ENCODE data around the gene SLC1A4.
A peak's percentile ranks its signal among the peaks of the same experiment; 100 is the strongest.
"Not testable (repeated sequence)": the region's sequence is repeated elsewhere in the genome, so short reads cannot be mapped to it uniquely, and the experiment has no call there.

Gene SLC1A4

GRCh38 chr2:65026154-65026553, 37.0 kb downstream of the SLC1A4 start:
- ATAC-seq (replicated peaks; ENCODE audit: extremely low read depth, poor library complexity, severe bottlenecking), result no peak
- Mint-ChIP-seq H3K9me3 (no peaks in the 10 kb centered on the region), H3K4me1 (peaks cover 8% of the 10 kb centered on the region), H3K27me3 (no peaks in the 10 kb centered on the region), H3K27ac (ENCODE audit: low read depth) (no peak overlapping the region), H3K36me3 (ENCODE audit: insufficient read depth) (no peaks in the 10 kb centered on the region), H3K4me3 (no peak overlapping the region)
- no peak for DNase-seq (ENCODE audit: low spot score in 2 of 2)

GRCh38 chr2:65026704-65027464, 37.7 kb downstream of the SLC1A4 start:
- Mint-ChIP-seq H3K4me3 (no peak overlapping the region), H3K27me3 (no peaks in the 10 kb centered on the region), H3K27ac (ENCODE audit: low read depth) (no peak overlapping the region), H3K4me1 (peaks cover 15% of the 10 kb centered on the region), H3K36me3 (ENCODE audit: insufficient read depth) (no peaks in the 10 kb centered on the region), H3K9me3 (no peaks in the 10 kb centered on the region)
- DNase-seq (ENCODE audit: low spot score in 2 of 2), result no peak
- ATAC-seq (replicated peaks; ENCODE audit: extremely low read depth, poor library complexity, severe bottlenecking), result no peak

GRCh38 chr2:65027616-65028244, 38.5 kb downstream of the SLC1A4 start:
- no peaks in the 10 kb centered on the region for H3K27me3 Mint-ChIP-seq
- ATAC-seq (replicated peaks; ENCODE audit: extremely low read depth, poor library complexity, severe bottlenecking) (no peak), DNase-seq (ENCODE audit: low spot score in 2 of 2) (no peak)
- no peak overlapping the region for H3K27ac Mint-ChIP-seq (ENCODE audit: low read depth)
- no peak overlapping the region for H3K4me3 Mint-ChIP-seq
- H3K36me3 Mint-ChIP-seq (ENCODE audit: insufficient read depth), result no peaks in the 10 kb centered on the region
- H3K4me1 Mint-ChIP-seq, result peaks cover 22% of the 10 kb centered on the region
- no peaks in the 10 kb centered on the region for H3K9me3 Mint-ChIP-seq

GRCh38 chr2:65030476-65031332, 41.5 kb downstream of the SLC1A4 start:
- Mint-ChIP-seq H3K27me3 (no peaks in the 10 kb centered on the region), H3K27ac (ENCODE audit: low read depth) (peak overlapping the region; percentile 23), H3K4me3 (peak overlapping the region; percentile 46), H3K36me3 (ENCODE audit: insufficient read depth) (no peaks in the 10 kb centered on the region), H3K9me3 (no peaks in the 10 kb centered on the region), H3K4me1 (peaks cover 22% of the 10 kb centered on the region)
- ATAC-seq (replicated peaks; ENCODE audit: extremely low read depth, poor library complexity, severe bottlenecking) (no peak), DNase-seq (ENCODE audit: low spot score in 2 of 2) (no peak)

- Mint-ChIP-seq H3K27ac (ENCODE audit: low read depth) (peak overlapping the region; percentile 23), H3K36me3 (ENCODE audit: insufficient read depth) (no peaks in the 10 kb centered on the region), H3K9me3 (no peaks in the 10 kb centered on the region), H3K4me1 (peaks cover 22% of the 10 kb centered on the region), H3K27me3 (no peaks in the 10 kb centered on the region), H3K4me3 (peak overlapping the region; percentile 46)
- ATAC-seq (replicated peaks; ENCODE audit: extremely low read depth, poor library complexity, severe bottlenecking) (peak; percentile 14), DNase-seq (ENCODE audit: low spot score in 2 of 2) (no peak)
These were observed 42.3 kb downstream of the SLC1A4 start for GRCh38 chr2:65031341-65032018.

GRCh38 chr2:65032019-65032975, 43.1 kb downstream of the SLC1A4 start:
- peaks cover 22% of the 10 kb centered on the region for H3K4me1 Mint-ChIP-seq
- DNase-seq (ENCODE audit: low spot score in 2 of 2), result no peak
- H3K4me3 Mint-ChIP-seq, result peak overlapping the region; percentile 46
- ATAC-seq (replicated peaks; ENCODE audit: extremely low read depth, poor library complexity, severe bottlenecking), result no peak
- no peaks in the 10 kb centered on the region for H3K36me3 Mint-ChIP-seq (ENCODE audit: insufficient read depth)
- no peaks in the 10 kb centered on the region for H3K27me3 Mint-ChIP-seq
- H3K27ac Mint-ChIP-seq (ENCODE audit: low read depth), result no peak overlapping the region
- H3K9me3 Mint-ChIP-seq, result no peaks in the 10 kb centered on the region

- Mint-ChIP-seq H3K27me3 (no peaks in the 10 kb centered on the region), H3K4me3 (no peak overlapping the region), H3K27ac (ENCODE audit: low read depth) (no peak overlapping the region), H3K4me1 (peaks cover 22% of the 10 kb centered on the region), H3K9me3 (no peaks in the 10 kb centered on the region), H3K36me3 (ENCODE audit: insufficient read depth) (no peaks in the 10 kb centered on the region)
- DNase-seq (ENCODE audit: low spot score in 2 of 2), result no peak
- ATAC-seq (replicated peaks; ENCODE audit: extremely low read depth, poor library complexity, severe bottlenecking), result no peak
These were observed 44.0 kb downstream of the SLC1A4 start for GRCh38 chr2:65033178-65033577.

GRCh38 chr2:65033667-65034066, 44.5 kb downstream of the SLC1A4 start:
- H3K27me3 Mint-ChIP-seq; H3K4me3 Mint-ChIP-seq; DNase-seq (ENCODE audit: low spot score in 2 of 2); H3K9me3 Mint-ChIP-seq; H3K27ac Mint-ChIP-seq (ENCODE audit: low read depth); H3K36me3 Mint-ChIP-seq (ENCODE audit: insufficient read depth); ATAC-seq (replicated peaks; ENCODE audit: extremely low read depth, poor library complexity, severe bottlenecking): not testable (repeated sequence)
- H3K4me1 Mint-ChIP-seq, result peaks cover 22% of the 10 kb centered on the region

GRCh38 chr2:65035351-65035943, 46.2 kb downstream of the SLC1A4 start:
- H3K27ac Mint-ChIP-seq (ENCODE audit: low read depth), result no peak overlapping the region
- DNase-seq (ENCODE audit: low spot score in 2 of 2), result no peak
- no peaks in the 10 kb centered on the region for H3K9me3 Mint-ChIP-seq
- ATAC-seq (replicated peaks; ENCODE audit: extremely low read depth, poor library complexity, severe bottlenecking), result no peak
- H3K36me3 Mint-ChIP-seq (ENCODE audit: insufficient read depth), result no peaks in the 10 kb centered on the region
- H3K27me3 Mint-ChIP-seq, result no peaks in the 10 kb centered on the region
- peaks cover 30% of the 10 kb centered on the region for H3K4me1 Mint-ChIP-seq
- H3K4me3 Mint-ChIP-seq, result no peak overlapping the region

- H3K4me1 Mint-ChIP-seq, result peaks cover 15% of the 10 kb centered on the region
- DNase-seq (ENCODE audit: low spot score in 2 of 2), result no peak
- H3K36me3 Mint-ChIP-seq (ENCODE audit: insufficient read depth), result no peaks in the 10 kb centered on the region
- no peak for ATAC-seq (replicated peaks; ENCODE audit: extremely low read depth, poor library complexity, severe bottlenecking)
- H3K9me3 Mint-ChIP-seq, result no peaks in the 10 kb centered on the region
- no peak overlapping the region for H3K4me3 Mint-ChIP-seq
- H3K27ac Mint-ChIP-seq (ENCODE audit: low read depth), result no peak overlapping the region
- H3K27me3 Mint-ChIP-seq, result no peaks in the 10 kb centered on the region
These were observed 48.0 kb downstream of the SLC1A4 start for GRCh38 chr2:65037178-65037577.

GRCh38 chr2:65039640-65040039, 50.4 kb downstream of the SLC1A4 start:
- DNase-seq (ENCODE audit: low spot score in 2 of 2) (no peak), ATAC-seq (replicated peaks; ENCODE audit: extremely low read depth, poor library complexity, severe bottlenecking) (no peak)
- Mint-ChIP-seq H3K27me3 (no peaks in the 10 kb centered on the region), H3K4me3 (no peak overlapping the region), H3K9me3 (peaks cover 7% of the 10 kb centered on the region), H3K27ac (ENCODE audit: low read depth) (no peak overlapping the region), H3K36me3 (ENCODE audit: insufficient read depth) (no peaks in the 10 kb centered on the region), H3K4me1 (peaks cover 11% of the 10 kb centered on the region)

Measured in central memory CD8-positive, alpha-beta T cell (primary cell).